Retina (tissue), 1 donor: ENCODE measurements around the gene BTBD9.
A peak's percentile ranks its signal among the peaks of the same experiment; 100 is the strongest.

Experiments
- DNase-seq: peaks from one replicate; pipeline ENCODE4 v3.0.0-alpha.2; 2016

Gene BTBD9

DNA sequence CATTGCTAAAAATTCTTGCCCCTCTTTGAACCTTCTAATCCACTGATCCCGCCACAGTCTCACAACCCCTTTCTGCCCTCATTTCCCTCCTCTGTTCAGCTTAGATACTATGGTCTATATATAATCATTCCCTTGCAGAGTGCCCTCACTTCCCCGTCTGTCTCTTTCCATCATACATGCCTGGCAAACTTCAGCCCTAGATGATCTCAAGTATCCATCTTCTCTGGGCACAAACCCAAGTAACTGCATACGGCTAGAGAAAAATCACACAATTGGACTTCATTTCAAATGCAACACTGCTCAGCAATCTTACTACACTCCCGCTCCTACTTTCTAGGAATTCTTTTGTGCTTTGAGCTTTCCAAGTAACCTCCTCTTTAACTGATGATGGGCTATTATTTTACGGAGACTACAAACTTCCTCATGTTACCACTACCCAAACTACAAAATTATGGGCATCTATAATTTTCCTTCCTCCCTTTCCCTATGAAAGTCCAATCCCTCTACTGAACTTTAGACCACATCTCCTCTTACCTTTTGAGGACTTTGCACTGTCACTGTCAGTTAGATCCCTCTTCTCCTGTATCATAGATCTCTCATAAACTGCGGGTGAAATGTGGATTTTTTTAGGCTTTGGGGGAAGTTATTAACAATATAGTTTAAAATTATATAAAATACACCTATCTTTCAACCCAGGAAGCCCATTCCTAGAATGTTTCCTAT, 135.6 kb downstream of the BTBD9 start:
- no peak for DNase-seq

DNA sequence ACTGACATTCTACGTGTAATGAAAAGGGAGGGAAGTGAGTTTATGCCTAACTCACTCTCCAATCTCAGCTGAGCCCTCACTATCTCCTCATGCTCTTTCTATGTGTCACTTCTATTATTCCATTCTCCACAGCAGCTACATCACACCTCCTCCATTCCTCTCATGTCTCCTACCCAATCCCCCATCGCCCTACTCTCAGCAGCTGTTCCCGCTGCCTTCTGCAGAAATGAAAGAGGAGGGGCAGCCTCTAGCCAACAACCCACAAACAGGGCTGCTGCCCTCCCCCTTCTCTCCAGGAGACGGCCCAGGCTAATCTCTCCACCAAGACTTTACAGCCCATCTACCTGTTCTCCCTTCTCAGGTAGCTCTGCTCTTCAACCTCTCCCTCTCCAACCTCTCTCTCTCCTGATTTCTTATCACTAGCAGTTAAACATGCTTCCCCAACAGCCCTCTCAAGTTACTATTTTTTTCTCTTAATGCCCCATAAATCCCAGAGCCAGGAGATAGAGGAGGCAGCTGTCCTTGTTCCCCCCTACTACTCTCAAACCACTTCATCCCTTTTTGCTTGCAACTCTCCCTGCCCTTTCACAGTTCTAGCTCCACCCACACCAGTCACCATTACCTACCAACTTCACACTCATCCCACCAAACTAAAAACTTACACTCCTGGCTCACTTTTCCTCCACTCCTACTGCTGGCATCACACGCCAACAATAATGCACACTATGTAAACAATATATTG, 136.5 kb downstream of the BTBD9 start:
- DNase-seq: peak; percentile 30

GRCh38 chr6:38502423-38502822, 137.3 kb downstream of the BTBD9 start:
- DNase-seq: no peak

GRCh38 chr6:38501931-38502330, 137.8 kb downstream of the BTBD9 start:
- DNase-seq: no peak

GRCh38 chr6:38499529-38500096, 140.1 kb downstream of the BTBD9 start:
- no peak for DNase-seq

GRCh38 chr6:38498805-38499445, 140.8 kb downstream of the BTBD9 start:
- DNase-seq: no peak

- no peak for DNase-seq
Observed at GRCh38 chr6:38498085-38498484, 141.6 kb downstream of the BTBD9 start.

DNA sequence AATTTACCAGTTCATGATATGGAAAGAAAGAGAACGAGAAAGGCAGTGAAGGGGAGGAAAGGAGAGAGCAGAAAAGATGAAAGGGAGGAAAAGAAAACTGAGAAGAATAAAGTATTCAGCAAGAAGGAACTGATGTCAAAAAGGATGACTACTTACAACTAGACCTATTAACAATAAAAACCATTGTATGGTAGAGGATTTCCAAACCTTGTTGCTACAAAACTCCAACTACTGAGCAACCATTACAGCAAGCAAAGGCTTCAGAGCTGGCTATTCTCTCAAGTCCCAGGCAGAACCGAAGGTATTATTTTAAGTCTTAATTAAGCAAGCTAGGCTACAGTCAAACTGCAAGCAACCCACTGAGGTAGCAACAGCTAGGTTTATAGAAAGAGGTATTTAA, 142.2 kb downstream of the BTBD9 start:
- no peak for DNase-seq

- no peak for DNase-seq
Observed at GRCh38 chr6:38495922-38496635, 143.7 kb downstream of the BTBD9 start.

- no peak for DNase-seq
Observed at GRCh38 chr6:38495518-38495917, 144.2 kb downstream of the BTBD9 start.

DNA sequence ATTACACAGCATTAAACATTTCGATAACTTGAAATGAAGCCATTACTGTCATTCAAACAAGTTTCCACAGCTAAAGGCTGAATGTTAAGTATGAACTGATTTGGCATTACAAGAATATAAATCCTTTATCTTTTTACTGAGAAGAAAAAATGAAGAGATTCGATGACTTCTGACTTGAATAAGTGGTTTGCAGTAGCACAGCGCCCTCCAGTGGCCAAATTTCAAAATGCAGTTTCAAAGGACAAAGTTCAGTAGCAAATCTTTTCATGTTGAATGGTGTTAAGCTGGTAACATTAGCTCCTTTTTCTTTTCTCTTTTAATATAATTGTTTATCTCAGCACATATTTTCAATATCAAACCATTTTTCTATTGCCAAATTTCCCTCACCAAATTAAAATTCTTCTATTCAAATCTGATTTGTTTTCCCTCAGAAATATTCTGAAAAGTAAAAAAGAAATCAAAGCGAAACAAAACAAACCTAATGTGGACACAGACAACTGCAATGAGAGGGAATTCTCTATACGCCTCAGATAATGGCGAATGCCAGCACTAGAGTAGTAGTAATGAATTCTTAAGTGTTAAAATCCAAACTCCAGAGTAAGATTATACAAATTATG, 145.7 kb downstream of the BTBD9 start:
- DNase-seq: peak; percentile 72

DNA sequence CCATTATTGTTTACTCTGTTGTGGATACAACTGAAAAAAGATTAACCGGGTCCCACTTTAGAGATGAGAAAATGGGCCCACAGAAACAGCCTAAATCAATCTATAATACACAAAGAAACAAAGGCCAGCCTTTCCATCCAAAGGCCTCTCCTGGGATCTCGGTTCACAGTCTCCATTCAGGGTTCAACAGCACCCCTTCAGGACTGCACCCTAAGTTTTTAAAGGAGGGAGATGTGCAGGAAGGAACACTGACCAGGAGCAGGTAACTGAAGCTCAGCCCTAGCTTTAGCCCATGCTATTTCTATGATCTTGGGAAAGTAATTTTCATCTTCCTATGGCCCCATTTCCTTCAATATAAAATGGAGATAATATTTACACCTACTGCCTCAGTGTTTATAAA, 147.7 kb downstream of the BTBD9 start:
- DNase-seq: no peak

DNA sequence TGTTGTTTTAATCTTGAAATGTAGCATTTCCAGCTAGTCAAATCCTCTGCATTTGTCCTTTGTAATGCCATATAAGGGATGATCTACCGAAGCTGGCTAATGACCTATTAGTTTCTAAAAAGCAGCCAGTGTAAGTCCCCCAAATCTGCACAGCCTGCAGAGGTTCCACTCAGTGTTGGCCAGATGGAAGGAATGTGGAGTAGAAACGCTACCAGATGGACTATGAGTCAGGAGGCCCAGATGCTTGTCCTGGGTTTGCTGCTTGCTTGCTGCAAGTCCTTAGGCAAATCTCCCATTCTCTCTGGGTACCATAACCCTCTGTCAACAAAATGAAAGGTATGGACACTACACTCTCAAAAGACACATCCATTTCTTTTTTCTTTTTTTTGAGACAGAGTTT, 149.8 kb downstream of the BTBD9 start:
- no peak for DNase-seq

DNA sequence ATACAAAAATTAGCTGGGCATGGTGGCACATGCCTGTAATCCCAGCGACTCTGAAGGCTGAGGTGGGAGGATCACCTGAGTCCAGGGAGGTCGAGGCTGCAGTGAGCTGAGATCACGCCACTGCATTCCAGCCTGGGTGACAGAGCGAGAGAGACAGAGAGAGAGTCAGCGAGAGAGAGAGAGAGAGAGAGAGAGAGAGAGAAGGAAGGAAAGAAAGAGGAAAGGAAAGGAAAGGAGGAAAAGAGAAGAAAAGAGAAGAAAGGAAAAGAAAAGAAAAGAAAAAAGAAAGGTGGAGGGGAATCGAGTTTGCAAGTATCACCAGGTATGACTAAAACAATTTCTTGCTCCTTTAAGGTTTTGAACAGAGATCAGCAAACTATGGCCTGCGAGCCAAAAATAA, 152.3 kb downstream of the BTBD9 start:
- no peak for DNase-seq

DNA sequence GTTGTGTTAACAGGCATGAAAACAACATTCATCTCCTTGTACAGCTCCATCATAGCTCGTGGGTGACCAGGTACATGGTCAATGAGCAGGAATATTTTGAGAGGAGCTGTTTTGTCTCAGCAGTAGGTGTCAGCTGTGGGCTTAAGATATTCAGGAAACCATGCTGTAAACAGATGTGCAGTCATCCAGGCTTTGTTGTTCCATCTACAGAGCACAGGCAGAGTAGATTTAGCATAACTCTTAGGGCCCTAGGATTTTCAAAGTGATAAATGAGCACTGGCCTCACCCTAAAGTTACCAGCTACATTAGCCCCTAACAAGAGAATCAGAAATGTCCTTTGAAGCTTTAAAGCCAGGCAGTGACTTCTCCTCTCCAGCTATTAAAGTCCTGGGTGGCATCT, 154.2 kb downstream of the BTBD9 start:
- no peak for DNase-seq

- no peak for DNase-seq
Observed at GRCh38 chr6:38484656-38485055, 155.1 kb downstream of the BTBD9 start.

- no peak for DNase-seq
Observed at GRCh38 chr6:38483526-38483925, 156.2 kb downstream of the BTBD9 start.

- no peak for DNase-seq
Observed at GRCh38 chr6:38482466-38482865, 157.3 kb downstream of the BTBD9 start.

GRCh38 chr6:38481851-38482250, 157.9 kb downstream of the BTBD9 start:
- DNase-seq: peak; percentile 32

DNA sequence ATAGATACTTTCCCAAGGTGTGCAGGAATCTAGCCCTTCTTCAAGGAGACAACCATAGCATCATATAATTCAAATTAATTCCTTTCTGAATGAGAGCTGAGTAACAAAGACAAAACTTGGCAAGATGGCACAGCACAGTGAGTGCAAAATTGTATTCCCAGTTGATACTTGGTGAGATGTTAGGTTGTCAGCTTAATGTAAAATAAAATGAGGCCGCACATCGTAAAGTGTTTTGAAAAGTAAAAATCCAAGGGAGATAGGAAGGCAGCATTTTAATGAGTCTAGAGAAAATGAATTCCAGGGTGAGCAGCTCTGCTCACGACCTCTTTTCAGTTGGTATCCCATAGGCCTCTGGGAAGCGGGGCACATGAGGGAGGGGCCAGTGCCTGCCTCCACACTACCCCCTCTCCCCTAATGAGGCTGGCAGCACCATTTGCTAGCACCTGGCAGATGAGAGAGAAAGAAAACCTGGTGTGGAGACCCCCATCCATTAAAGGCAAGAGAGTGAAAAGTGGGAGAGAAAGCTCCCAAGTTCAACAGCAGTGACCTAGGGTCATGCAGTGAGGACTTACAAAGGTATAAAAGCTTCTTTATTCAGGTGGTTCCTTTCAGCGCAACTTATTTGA, 158.4 kb downstream of the BTBD9 start:
- peak; percentile 36 for DNase-seq

DNA sequence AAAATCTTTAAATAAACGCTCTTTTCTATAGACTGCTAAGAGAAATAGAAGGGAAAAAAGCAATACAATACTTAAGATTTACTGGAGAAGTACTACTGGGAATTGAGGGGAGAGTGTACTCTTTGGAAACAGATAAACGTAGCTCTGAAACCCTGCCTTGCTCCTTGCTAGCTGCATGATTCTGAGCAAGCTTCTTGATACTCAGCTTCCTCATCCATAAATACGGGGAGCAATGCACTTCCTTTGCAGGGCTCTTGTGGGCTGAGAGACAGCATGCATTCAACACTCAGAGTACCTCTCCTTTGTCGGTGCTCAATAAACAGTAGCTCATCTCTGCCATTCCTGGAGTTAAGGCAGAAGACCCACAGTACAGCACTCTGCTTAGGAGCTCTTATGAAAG, 159.7 kb downstream of the BTBD9 start:
- DNase-seq: no peak

DNA sequence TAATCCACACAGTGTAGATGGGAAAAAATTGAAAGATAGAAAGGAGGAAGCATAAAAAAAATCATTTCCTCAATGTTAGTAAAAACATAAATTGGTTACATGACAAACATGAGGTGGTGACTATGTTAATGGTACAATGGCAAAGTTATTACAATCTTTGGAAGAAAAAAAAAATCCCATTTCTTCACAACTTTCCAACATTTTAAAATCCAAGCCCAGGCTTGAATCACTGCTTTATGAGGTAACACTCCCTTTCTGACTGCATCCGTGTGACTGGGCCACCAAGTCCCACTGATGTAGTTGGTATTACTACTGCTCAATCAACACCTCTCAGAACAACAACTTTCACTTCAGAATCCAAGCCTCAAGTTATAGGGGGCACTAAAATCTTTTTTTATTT, 160.4 kb downstream of the BTBD9 start:
- no peak for DNase-seq
